Astrocyte of the spinal cord (primary cell): Measurements from ENCODE around the gene SLAMF1.

Experiments
- DNase-seq: peaks from one replicate; pipeline ENCODE4 v3.0.0; 2011; ENCODE audit warnings: low read depth, low spot score
- H3K4me3 ChIP-seq: 2 replicates; pipeline ENCODE4 v1.5.1; 2011; ENCODE audit warnings: low read depth, mild to moderate bottlenecking, low read length, moderate library complexity
- CTCF ChIP-seq: IDR thresholded peaks from 2 replicates; pipeline ENCODE4 v1.5.1; 2012; ENCODE audit warnings: low read depth, mild to moderate bottlenecking, low read length, inconsistent platforms
- in situ Hi-C: cut with HindIII; loops from 2 replicates; pipeline ENCODE4 v1.10.0; 2017; ENCODE audit warnings: low sequenced_read_pairs

SLAMF1 gene

GRCh38 chr1:160620942-160621632 lies 25.8 kb downstream of the SLAMF1 start:
- no peak overlapping the region for H3K4me3 ChIP-seq
- TF ChIP-seq CTCF, result no peak
- in situ Hi-C loops, result no loop called here
- DNase-seq, result no peak

DNA sequence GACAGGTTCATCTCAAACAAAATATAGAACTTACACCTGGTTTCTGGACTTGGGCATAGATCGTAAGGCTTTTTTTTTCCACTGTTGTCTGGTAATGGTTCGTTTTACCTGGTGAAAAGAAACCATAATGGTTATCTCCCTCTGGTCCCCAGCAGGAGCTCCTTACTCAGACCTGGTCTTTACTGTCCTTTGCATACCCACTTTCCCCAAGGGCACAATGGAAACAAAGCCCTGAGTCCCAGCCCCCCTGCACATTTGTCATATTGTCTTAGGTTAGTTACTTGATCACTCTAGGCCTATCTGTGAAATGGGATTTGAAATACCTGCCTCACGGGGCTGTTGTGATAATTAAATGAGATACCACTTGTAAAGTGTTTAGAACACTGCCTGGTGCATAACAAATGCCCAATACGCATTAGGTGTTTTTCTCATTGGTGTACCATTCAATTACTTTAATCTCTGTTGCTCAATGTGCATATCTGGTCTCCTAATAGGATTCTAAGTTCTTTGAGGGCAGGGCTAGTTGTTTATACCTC lies 27.0 kb downstream of the SLAMF1 start:
- in situ Hi-C loops, result no loop called here
- no peak for TF ChIP-seq CTCF
- no peak for DNase-seq
- H3K4me3 ChIP-seq, result no peak overlapping the region

GRCh38 chr1:160618763-160619274 lies 28.0 kb downstream of the SLAMF1 start:
- peak; percentile 24 for TF ChIP-seq CTCF
- no peak for DNase-seq
- no peak overlapping the region for H3K4me3 ChIP-seq
- in situ Hi-C loops, result no loop called here

DNA sequence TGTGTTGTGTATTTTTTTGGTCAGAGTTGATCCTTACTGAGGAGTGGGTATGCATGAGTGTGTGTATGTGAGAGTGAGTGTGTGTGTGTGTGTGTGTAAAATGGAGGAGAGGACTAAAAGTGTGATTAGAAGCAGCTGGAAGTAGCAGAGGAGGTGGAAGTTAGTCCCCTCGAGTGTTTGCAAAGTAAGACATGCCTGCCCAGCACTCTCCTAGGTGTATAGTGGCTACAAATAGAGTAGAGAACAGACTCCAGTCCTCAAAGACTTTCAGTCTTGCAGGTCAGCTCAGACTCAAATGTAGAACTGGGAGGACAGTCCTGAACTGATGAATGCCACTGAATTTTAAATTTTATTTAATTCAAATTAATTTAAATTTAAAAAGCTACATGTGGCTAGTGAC lies 28.5 kb downstream of the SLAMF1 start:
- no peak overlapping the region for H3K4me3 ChIP-seq
- no peak for DNase-seq
- TF ChIP-seq CTCF, result no peak
- in situ Hi-C loops, result no loop called here

GRCh38 chr1:160615660-160616059 lies 31.2 kb downstream of the SLAMF1 start:
- in situ Hi-C loops, result no loop called here
- H3K4me3 ChIP-seq, result no peak overlapping the region
- no peak for DNase-seq
- TF ChIP-seq CTCF, result no peak

DNA sequence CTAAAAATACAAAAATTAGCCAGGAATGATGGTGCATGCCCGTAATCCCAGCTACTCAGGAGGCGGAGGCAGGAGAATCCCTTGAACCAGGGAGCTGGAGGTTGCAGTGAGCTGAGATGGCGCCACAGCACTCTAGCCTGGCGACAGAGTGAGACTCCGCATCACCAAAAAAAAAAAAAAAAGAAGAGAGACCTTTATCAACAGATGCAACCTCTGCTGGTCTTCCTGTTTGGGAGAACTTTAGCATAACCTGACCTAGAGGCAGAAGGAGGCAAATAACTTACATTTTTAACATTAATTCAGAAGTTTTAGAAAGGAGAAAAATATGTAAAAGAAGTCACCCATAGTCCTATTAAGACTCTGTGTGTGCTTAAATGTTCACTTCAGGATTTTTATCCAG lies 32.4 kb downstream of the SLAMF1 start:
- TF ChIP-seq CTCF, result no peak
- in situ Hi-C loops, result no loop called here
- no peak for DNase-seq
- H3K4me3 ChIP-seq, result no peak overlapping the region
